Measurements from ENCODE around the gene PDE3A. TPM values are rescaled to one million over a fixed set of nuclear protein-coding genes. Genes with fewer than 3 reads are reported as not detected.

Gene PDE3A
- total and polyA plus RNA-seq, 3 donors from 2014 or later: 1.6 to 4.8 (median 2.7) TPM

GRCh38 chr12:20370866-20371519, 2.7 kb downstream of the PDE3A start:
- intact Hi-C loops (cut with DNase I; ENCODE audit: low total_unique reads): no loop called here
- Histone ChIP-seq H3K36me3 (ENCODE audit: low read depth, missing control alignments) (no peaks in the 10 kb centered on the region), H3K27ac (no peak overlapping the region), H3K4me3 (no peak overlapping the region), H3K4me1 (no peaks in the 10 kb centered on the region), H3K27me3 (no peaks in the 10 kb centered on the region), H3K9me3 (no peaks in the 10 kb centered on the region)
- 51 to 64% methylated on average over 5 of the region's 5 CpGs for WGBS, 2 donors
- TF ChIP-seq, protein P1, sequence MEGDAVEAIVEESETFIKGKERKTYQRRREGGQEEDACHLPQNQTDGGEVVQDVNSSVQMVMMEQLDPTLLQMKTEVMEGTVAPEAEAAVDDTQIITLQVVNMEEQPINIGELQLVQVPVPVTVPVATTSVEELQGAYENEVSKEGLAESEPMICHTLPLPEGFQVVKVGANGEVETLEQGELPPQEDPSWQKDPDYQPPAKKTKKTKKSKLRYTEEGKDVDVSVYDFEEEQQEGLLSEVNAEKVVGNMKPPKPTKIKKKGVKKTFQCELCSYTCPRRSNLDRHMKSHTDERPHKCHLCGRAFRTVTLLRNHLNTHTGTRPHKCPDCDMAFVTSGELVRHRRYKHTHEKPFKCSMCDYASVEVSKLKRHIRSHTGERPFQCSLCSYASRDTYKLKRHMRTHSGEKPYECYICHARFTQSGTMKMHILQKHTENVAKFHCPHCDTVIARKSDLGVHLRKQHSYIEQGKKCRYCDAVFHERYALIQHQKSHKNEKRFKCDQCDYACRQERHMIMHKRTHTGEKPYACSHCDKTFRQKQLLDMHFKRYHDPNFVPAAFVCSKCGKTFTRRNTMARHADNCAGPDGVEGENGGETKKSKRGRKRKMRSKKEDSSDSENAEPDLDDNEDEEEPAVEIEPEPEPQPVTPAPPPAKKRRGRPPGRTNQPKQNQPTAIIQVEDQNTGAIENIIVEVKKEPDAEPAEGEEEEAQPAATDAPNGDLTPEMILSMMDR (IDR thresholded peaks at IDR 0.05): no peak
- no peak for TF ChIP-seq POLR2A (IDR thresholded peaks at IDR 0.05)
- DNase-seq: no peak

DNA sequence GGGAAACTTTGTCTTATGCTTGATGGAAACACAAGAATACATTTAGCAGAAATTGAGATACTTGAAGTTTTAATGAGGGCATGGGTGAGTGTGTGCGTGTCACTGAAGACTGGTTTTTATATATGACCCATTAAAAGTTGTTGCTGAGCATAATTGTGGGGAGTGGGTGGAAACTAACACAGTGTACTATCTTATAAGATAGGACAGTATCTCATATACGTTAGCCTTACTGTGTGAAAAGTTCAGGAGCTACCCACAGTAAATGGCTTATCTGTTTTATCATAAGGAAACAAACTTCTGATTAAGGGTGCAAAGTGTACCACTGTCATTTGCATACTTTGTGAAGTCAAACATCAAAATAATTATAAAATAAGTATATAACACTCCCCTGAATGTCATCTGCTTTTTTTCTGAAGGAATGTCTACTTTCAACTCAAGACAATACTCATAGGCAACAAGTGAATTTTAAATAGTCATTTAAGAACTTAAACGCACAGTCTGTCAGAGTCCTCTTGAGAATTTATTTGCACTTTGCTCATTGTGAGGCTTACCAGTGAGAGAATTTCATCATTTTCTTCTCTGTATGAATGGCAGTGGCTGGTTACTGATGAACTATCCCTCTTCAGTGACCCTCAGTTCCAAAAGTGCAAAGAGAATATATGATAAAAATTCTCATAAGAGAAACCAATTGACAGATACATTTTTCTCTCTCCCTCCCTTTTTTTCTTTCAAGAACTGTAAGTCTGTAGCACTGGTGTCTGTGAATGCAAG, 4.2 kb downstream of the PDE3A start:
- TF ChIP-seq POLR2A (IDR thresholded peaks at IDR 0.05): no peak
- TF ChIP-seq, protein P1 (IDR thresholded peaks at IDR 0.05): no peak
- 81 to 84% methylated on average over 3 of the region's 3 CpGs for WGBS, 2 donors
- DNase-seq: no peak
- intact Hi-C loops (cut with DNase I; ENCODE audit: low total_unique reads): no loop called here
- Histone ChIP-seq H3K36me3 (ENCODE audit: low read depth, missing control alignments) (no peaks in the 10 kb centered on the region), H3K9me3 (no peaks in the 10 kb centered on the region), H3K27ac (no peak overlapping the region), H3K4me1 (no peaks in the 10 kb centered on the region), H3K27me3 (no peaks in the 10 kb centered on the region), H3K4me3 (no peak overlapping the region)

- H3K27ac ChIP-seq: no peak overlapping the region
- no peak for DNase-seq
- no peaks in the 10 kb centered on the region for H3K9me3 ChIP-seq
- no peaks in the 10 kb centered on the region for H3K4me1 ChIP-seq
- intact Hi-C loops (cut with DNase I; ENCODE audit: low total_unique reads): no loop called here
- TF ChIP-seq, protein P1 (IDR thresholded peaks at IDR 0.05): no peak
- TF ChIP-seq POLR2A (IDR thresholded peaks at IDR 0.05): no peak
- no peak overlapping the region for H3K4me3 ChIP-seq
- no peaks in the 10 kb centered on the region for H3K36me3 ChIP-seq (ENCODE audit: low read depth, missing control alignments)
- H3K27me3 ChIP-seq: no peaks in the 10 kb centered on the region
- 56 to 64% methylated on average over 3 of the region's 3 CpGs for WGBS, 2 donors
Observed at GRCh38 chr12:20374795-20375194, 6.5 kb downstream of the PDE3A start.

DNA sequence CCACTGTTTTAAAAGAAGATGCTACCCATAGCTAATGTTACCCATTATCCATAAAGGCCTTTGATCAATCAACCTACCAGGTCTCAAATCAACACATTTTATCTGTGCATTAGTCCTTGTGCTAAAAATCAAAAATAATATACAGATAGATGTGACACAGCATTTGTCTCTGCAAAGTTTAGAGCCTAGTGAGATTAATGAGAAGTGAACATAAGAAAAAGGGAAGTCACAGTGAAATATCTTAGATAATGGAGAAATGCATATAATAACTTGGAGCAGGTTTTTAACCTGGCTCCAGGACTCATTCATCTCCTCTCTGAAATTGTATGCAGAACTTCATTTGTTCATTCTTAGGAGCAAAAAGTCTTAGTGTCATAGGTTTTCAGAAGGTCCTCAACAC, 7.2 kb downstream of the PDE3A start:
- DNase-seq: no peak
- H3K9me3 ChIP-seq: no peaks in the 10 kb centered on the region
- H3K27me3 ChIP-seq: no peaks in the 10 kb centered on the region
- TF ChIP-seq POLR2A (IDR thresholded peaks at IDR 0.05): no peak
- TF ChIP-seq, protein P1 (IDR thresholded peaks at IDR 0.05): no peak
- no peak overlapping the region for H3K4me3 ChIP-seq
- intact Hi-C loops (cut with DNase I; ENCODE audit: low total_unique reads): no loop called here
- H3K4me1 ChIP-seq: no peaks in the 10 kb centered on the region
- H3K36me3 ChIP-seq (ENCODE audit: low read depth, missing control alignments): no peaks in the 10 kb centered on the region
- H3K27ac ChIP-seq: no peak overlapping the region
